ENCODE data around the gene DEGS2.

DNA sequence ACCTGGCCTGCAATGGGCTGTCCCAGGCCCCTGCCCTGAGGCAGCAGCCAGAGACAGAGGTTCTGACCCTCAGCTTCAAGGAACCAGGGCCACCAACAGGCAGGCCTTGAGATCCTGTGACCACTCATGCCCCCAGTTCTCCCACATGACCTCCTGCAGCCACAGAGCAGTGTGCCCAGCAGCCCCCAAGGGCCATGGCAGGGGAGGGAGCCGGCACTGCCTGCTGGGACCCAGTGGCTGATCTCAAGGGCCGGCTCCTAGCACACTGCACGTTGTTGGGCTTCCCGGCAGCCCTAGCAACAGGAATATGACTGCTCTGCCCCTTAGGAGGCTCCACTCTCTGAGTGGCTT, 14.8 kb downstream of the DEGS2 start:
- TF ChIP-seq, protein P1, sequence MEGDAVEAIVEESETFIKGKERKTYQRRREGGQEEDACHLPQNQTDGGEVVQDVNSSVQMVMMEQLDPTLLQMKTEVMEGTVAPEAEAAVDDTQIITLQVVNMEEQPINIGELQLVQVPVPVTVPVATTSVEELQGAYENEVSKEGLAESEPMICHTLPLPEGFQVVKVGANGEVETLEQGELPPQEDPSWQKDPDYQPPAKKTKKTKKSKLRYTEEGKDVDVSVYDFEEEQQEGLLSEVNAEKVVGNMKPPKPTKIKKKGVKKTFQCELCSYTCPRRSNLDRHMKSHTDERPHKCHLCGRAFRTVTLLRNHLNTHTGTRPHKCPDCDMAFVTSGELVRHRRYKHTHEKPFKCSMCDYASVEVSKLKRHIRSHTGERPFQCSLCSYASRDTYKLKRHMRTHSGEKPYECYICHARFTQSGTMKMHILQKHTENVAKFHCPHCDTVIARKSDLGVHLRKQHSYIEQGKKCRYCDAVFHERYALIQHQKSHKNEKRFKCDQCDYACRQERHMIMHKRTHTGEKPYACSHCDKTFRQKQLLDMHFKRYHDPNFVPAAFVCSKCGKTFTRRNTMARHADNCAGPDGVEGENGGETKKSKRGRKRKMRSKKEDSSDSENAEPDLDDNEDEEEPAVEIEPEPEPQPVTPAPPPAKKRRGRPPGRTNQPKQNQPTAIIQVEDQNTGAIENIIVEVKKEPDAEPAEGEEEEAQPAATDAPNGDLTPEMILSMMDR (conservative IDR thresholded peaks at IDR 0.05; ENCODE audit: low read depth, low read length) = no peak
- TF ChIP-seq EZH2phosphoT487 (IDR thresholded peaks at IDR 0.05; ENCODE audit: borderline replicate concordance, low read length) (no peak), EZH2 (IDR thresholded peaks at IDR 0.05; ENCODE audit: low read length, unreplicated experiment) (no peak)

All from PC-3 (cell line).